A549 (cell line): ENCODE results near the gene JARID2.

Experiments
- CTCF ChIP-seq: fragments of >200 bp; sonication (Bioruptor Twin); formaldehyde crosslinking; IDR thresholded peaks from 3 replicates; pipeline ENCODE4 v1.5.1; 2016
- EP300 ChIP-seq, 2 experiments: fragments of >200 bp; sonication (Bioruptor Twin); formaldehyde crosslinking; IDR thresholded peaks; 2 replicates in 1 of 2; 3 replicates in 1 of 2; pipeline ENCODE4 v1.6.1; 2016 to 2017
- HDAC2 ChIP-seq: fragments of 200-600 bp; sonication (generic); IDR thresholded peaks from 2 replicates; pipeline ENCODE4 v1.6.1; 2016
- HMGXB4 ChIP-seq: fragments of 250-450 bp; sonication (Bioruptor Pico); IDR thresholded peaks from 2 replicates; pipeline ENCODE4 v1.5.0; 2021; ENCODE audit warnings: mild to moderate bottlenecking, moderate library complexity, borderline replicate concordance
- JUNB ChIP-seq: fragments of >200 bp; sonication (Bioruptor Twin); formaldehyde crosslinking; IDR thresholded peaks from 2 replicates; pipeline ENCODE4 v1.6.1; 2016
- KDM1A ChIP-seq: fragments of 200-600 bp; sonication (generic); IDR thresholded peaks from 2 replicates; pipeline ENCODE4 v1.6.1; 2016; ENCODE audit warnings: low read depth, mild to moderate bottlenecking
- MAX ChIP-seq: IDR thresholded peaks from 2 replicates; pipeline ENCODE4 v1.6.1; 2012
- POLR2A ChIP-seq: IDR thresholded peaks from 2 replicates; pipeline ENCODE4 v1.6.1; 2012; ENCODE audit warnings: mild to moderate bottlenecking, low read length
- RFX5 ChIP-seq: fragments of 450-650 bp; IDR thresholded peaks from 2 replicates; pipeline ENCODE4 v1.7.1; 2014; ENCODE audit warnings: antibody characterized with exemption, mild to moderate bottlenecking, moderate library complexity
- RNF2 ChIP-seq: fragments of 200-600 bp; sonication (generic); IDR thresholded peaks from 2 replicates; pipeline ENCODE4 v1.6.1; 2016; ENCODE audit warnings: low read depth, mild to moderate bottlenecking, antibody characterized with exemption, moderate library complexity, borderline replicate concordance
- SMC3 ChIP-seq: fragments of >200 bp; sonication (Bioruptor Twin); formaldehyde crosslinking; IDR thresholded peaks from 3 replicates; pipeline ENCODE4 v1.6.1; 2018; ENCODE audit warnings: inconsistent platforms
- SREBF2 ChIP-seq: fragments of 450-650 bp; IDR thresholded peaks from 2 replicates; pipeline ENCODE4 v1.6.1; 2014; ENCODE audit warnings: mild to moderate bottlenecking, moderate library complexity
- USF2 ChIP-seq: fragments of 450-650 bp; IDR thresholded peaks from 2 replicates; pipeline ENCODE4 v1.6.1; 2014; ENCODE audit warnings: antibody characterized with exemption

- TF ChIP-seq CTCF (no peak), POLR2A (no peak), KDM1A (no peak), HDAC2 (no peak), RFX5 (no peak), JUNB (no peak), MAX (no peak), USF2 (no peak), EP300 (IDR thresholded peaks at IDR 0.05) (no peak), RNF2 (no peak), HMGXB4 (no peak), SMC3 (no peak), SREBF2 (no peak)
These were observed 284.5 kb downstream of the JARID2 start for GRCh38 chr6:15530411-15530810.
